Measurements from ENCODE around the gene KRTAP2-1. TPM values are rescaled to one million over a fixed set of nuclear protein-coding genes. Genes with fewer than 3 reads are reported as not detected.

Gene KRTAP2-1
- total and polyA plus RNA-seq, 2 of the 13 experiments (the other 11 are each of a cell fraction or from before 2014, with no cell fraction given): not detected

GRCh38 chr17:41064301-41064700, 17.2 kb upstream of the KRTAP2-1 start (continued):
- no peak for TF ChIP-seq ZBTB34 (CRISPR knock-in tag; IDR thresholded peaks at IDR 0.05)
- no peak for TF ChIP-seq NFKBIZ (CRISPR knock-in tag; IDR thresholded peaks at IDR 0.05)
- TF ChIP-seq KLF11 (CRISPR knock-in tag; IDR thresholded peaks at IDR 0.05): no peak
- TF ChIP-seq, protein P1, sequence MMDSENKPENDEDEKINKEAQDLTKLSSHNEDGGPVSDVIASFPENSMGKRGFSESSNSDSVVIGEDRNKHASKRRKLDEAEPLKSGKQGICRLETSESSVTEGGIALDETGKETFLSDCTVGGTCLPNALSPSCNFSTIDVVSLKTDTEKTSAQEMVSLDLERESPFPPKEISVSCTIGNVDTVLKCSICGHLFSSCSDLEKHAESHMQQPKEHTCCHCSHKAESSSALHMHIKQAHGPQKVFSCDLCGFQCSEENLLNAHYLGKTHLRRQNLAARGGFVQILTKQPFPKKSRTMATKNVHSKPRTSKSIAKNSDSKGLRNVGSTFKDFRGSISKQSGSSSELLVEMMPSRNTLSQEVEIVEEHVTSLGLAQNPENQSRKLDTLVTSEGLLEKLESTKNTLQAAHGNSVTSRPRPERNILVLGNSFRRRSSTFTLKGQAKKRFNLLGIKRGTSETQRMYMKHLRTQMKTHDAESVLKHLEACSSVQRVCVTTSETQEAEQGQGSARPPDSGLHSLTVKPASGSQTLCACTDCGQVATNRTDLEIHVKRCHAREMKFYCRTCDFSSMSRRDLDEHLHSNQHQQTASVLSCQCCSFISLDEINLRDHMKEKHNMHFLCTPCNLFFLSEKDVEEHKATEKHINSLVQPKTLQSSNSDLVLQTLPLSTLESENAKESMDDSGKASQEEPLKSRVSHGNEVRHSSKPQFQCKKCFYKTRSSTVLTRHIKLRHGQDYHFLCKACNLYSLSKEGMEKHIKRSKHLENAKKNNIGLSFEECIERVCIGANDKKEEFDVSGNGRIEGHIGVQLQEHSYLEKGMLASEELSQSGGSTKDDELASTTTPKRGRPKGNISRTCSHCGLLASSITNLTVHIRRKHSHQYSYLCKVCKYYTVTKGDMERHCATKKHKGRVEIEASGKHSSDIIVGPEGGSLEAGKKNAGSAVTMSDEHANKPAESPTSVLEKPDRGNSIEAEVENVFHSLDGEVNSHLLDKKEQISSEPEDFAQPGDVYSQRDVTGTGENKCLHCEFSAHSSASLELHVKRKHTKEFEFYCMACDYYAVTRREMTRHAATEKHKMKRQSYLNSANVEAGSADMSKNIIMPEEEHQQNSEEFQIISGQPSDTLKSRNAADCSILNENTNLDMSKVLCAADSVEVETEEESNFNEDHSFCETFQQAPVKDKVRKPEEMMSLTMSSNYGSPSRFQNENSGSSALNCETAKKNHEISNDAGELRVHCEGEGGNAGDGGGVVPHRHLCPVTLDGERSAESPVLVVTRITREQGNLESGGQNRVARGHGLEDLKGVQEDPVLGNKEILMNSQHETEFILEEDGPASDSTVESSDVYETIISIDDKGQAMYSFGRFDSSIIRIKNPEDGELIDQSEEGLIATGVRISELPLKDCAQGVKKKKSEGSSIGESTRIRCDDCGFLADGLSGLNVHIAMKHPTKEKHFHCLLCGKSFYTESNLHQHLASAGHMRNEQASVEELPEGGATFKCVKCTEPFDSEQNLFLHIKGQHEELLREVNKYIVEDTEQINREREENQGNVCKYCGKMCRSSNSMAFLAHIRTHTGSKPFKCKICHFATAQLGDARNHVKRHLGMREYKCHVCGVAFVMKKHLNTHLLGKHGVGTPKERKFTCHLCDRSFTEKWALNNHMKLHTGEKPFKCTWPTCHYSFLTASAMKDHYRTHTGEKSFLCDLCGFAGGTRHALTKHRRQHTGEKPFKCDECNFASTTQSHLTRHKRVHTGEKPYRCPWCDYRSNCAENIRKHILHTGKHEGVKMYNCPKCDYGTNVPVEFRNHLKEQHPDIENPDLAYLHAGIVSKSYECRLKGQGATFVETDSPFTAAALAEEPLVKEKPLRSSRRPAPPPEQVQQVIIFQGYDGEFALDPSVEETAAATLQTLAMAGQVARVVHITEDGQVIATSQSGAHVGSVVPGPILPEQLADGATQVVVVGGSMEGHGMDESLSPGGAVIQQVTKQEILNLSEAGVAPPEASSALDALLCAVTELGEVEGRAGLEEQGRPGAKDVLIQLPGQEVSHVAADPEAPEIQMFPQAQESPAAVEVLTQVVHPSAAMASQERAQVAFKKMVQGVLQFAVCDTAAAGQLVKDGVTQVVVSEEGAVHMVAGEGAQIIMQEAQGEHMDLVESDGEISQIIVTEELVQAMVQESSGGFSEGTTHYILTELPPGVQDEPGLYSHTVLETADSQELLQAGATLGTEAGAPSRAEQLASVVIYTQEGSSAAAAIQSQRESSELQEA (CRISPR knock-in tag; IDR thresholded peaks at IDR 0.05; ENCODE audit: not compliant biosample characterization): no peak

Data from HepG2 (cell line).